Activated T-helper 1 cell treated with anti-CD3 and anti-CD28 coated beads, Interleukin-12 subunit alpha, Interleukin-12 subunit beta, Interleukin-2, Interleukin-4 antibody, amounts not matched to agents 30 ng/mL and 10 ng/mL and 1 ng/mL, durations not matched to agents 14 hours and 24 hours and 36 hours (primary cell): ENCODE results near the gene CPEB1. TPM values are rescaled to one million over a fixed set of nuclear protein-coding genes. Genes with fewer than 3 reads are reported as not detected.

Source experiments
- DNase-seq: peaks from one replicate; pipeline ENCODE4 v3.0.0; 2021; ENCODE audit warnings: low spot score
- H3K27ac Mint-ChIP-seq: one replicate; pipeline ENCODE4 v1.8.0; 2021; ENCODE audit warnings: mild to moderate bottlenecking, mixed read lengths
- H3K27me3 Mint-ChIP-seq: one replicate; pipeline ENCODE4 v1.8.0; 2022; ENCODE audit warnings: mild to moderate bottlenecking, moderate library complexity, mixed read lengths; ENCODE audit not compliant: insufficient read depth
- H3K36me3 Mint-ChIP-seq: one replicate; pipeline ENCODE4 v1.8.0; 2021; ENCODE audit warnings: low read depth, mixed read lengths
- H3K4me1 Mint-ChIP-seq: one replicate; pipeline ENCODE4 v1.8.0; 2021; ENCODE audit warnings: low read depth, mixed read lengths
- H3K4me3 Mint-ChIP-seq: one replicate; pipeline ENCODE4 v1.8.0; 2021; ENCODE audit warnings: mild to moderate bottlenecking, moderate library complexity, mixed read lengths
- H3K9me3 Mint-ChIP-seq: one replicate; pipeline ENCODE4 v1.8.0; 2021; ENCODE audit warnings: mixed read lengths
- intact Hi-C: fragments of 100-400 bp; cut with micrococcal nuclease; formaldehyde crosslinking; loops from one replicate; pipeline ENCODE4 v1.15.1; 2024
- total RNA-seq: library from RNA; stranded (reverse); gene quantifications from 2 replicates; pipeline ENCODE4 v1.2.3, GENCODE V29; 2022

CPEB1 gene
- total RNA-seq, result not detected in 2 replicates

DNA sequence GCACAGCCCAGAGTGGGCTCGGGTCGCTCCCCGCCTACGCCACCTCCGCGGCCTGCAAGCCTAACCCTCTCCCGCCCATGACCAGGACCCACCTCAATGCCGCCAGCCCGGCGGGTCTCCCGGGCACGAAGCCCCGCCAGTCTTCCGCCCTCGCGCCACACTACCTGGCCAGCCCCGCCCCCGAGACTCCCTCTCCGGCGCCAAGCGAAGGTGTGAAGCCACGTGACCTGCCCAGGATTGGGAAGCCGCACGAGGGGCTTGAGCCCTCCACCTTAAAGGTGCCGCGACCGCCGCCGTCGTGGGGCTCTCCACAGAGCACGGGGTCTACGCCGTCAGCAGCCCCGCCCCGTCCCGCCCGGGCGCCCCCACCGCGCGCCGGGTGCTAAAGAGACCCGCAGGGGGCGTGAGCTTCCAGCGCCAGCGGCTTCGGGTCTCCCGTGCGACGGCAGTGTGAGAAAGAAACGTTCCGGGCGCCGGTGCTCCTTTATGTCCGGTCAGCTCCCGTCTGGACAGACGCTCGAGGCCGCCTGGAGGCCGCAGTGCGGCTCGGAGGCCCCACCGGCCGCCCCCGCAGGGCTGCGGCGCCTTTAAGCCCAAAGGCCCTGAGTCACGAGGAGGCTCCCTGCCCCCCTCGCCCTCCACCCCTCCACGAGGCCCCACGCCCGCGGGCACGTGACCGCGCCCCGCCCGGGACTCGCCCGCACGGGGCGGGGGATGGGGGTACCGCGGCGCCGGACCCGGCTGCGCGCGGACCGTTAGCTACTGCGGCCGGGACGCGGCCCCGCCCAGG lies at the start of gene CPEB1:
TSS of gene CPEB1 (minus strand) at position 319 of the 790 bp plus-strand sequence. CDS start 18,904 bp downstream, outside the sequence.
- intact Hi-C loops, result no loop called here
- Mint-ChIP-seq H3K36me3 (no peaks in the 10 kb centered on the region), H3K9me3 (no peaks in the 10 kb centered on the region), H3K4me3 (peak within 1 kb of the TSS; percentile 70), H3K27me3 (peaks cover 39% of the 10 kb centered on the region), H3K27ac (no peak within 1 kb of the TSS), H3K4me1 (no peaks in the 10 kb centered on the region)
- no peak for DNase-seq

DNA sequence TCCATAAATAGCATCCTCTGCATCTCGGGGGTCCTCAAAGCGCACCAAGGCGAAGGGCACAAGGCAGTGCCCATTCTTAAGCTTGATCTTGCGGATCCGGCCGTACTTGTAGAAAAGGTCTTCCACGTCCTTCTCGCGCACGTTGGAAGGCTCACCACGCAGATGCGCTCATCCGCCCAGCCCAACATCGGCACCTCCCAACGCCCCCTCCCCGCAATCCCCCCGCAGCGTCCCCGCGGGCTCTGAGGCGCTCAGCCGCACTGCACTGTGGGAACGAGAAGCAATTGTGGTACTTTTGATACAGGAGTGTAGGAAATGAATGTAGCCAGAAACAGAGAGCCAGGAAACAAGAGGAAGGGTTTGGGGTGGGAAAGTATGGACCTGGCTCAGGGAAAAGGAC lies 45.0 kb upstream of the CPEB1 start:
- Mint-ChIP-seq H3K36me3 (no peaks in the 10 kb centered on the region), H3K9me3 (no peaks in the 10 kb centered on the region), H3K4me3 (no peak overlapping the region), H3K4me1 (no peaks in the 10 kb centered on the region), H3K27ac (no peak overlapping the region), H3K27me3 (peaks cover 2% of the 10 kb centered on the region)
- no peak for DNase-seq
- intact Hi-C loops, result no loop called here

DNA sequence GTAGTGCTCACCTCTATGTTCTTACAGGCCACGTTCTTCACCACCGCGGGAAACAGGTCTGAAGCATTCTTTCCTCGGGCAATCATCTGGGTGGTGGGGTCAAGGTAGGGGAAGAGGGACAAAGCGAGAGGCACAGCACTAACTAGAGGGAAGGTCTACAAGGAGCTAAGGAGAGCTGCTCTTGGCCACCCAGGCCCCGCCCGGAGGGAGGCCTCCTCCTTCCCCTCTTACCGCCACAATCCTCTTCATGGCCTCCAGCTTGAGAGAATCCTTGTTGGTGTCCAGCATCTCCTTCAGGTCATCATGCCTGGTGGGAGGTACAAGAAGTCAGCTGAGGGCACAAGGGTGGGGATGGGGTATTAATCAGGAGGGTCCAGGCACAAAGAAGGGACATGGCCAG lies 42.0 kb upstream of the CPEB1 start:
- Mint-ChIP-seq H3K27ac (no peak overlapping the region), H3K4me1 (no peaks in the 10 kb centered on the region), H3K4me3 (no peak overlapping the region), H3K36me3 (no peaks in the 10 kb centered on the region), H3K9me3 (no peaks in the 10 kb centered on the region), H3K27me3 (no peaks in the 10 kb centered on the region)
- intact Hi-C loops, result no loop called here
- DNase-seq, result no peak

DNA sequence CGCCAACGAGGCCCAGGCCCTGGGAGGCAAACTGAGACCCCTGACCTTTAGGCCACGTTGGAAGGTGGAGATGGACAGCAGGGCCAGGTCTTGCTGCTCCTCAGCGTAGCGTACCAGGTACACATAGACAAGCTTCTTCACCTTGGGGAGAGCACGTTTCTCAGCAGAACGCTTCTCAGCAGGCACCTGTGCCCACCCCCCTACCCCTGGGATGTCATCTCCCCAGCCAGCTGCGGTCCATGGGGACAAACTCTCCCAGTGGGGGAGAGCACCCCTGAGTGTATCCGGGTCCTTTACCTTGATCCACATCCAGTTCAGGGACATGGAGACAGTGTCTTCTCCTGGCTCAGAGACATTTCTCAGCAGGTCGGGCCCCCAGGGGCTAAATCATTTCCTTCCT lies 41.5 kb upstream of the CPEB1 start:
- H3K27me3 Mint-ChIP-seq, result no peaks in the 10 kb centered on the region
- no peaks in the 10 kb centered on the region for H3K9me3 Mint-ChIP-seq
- no peaks in the 10 kb centered on the region for H3K36me3 Mint-ChIP-seq
- no peak overlapping the region for H3K27ac Mint-ChIP-seq
- no peaks in the 10 kb centered on the region for H3K4me1 Mint-ChIP-seq
- DNase-seq, result no peak
- no peak overlapping the region for H3K4me3 Mint-ChIP-seq
- intact Hi-C loops, result no loop called here

DNA sequence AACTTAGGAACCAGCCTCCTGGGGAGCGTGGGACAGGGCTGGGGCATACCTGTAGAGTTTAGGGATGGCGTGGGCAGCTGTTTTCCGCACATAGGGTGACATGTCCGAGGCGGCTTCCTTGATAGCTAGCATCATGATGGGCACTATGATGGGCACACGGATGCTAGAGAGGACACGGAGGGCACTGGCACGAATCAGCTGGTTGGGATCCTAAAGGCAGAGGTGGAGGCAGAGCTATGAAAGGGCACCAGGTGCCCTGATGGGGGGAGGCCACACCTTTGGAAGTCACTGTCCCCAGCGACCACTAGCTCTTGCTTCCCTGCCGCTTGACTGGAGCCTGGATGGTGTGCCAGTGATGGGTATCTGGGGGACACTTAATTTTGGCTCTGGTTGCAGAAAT lies 34.2 kb upstream of the CPEB1 start:
- no peak overlapping the region for H3K27ac Mint-ChIP-seq
- H3K9me3 Mint-ChIP-seq, result no peaks in the 10 kb centered on the region
- H3K4me1 Mint-ChIP-seq, result peaks cover 8% of the 10 kb centered on the region
- peaks cover 19% of the 10 kb centered on the region for H3K27me3 Mint-ChIP-seq
- no peak for DNase-seq
- H3K36me3 Mint-ChIP-seq, result no peaks in the 10 kb centered on the region
- intact Hi-C loops, result no loop called here
- peak overlapping the region; percentile 59 for H3K4me3 Mint-ChIP-seq

DNA sequence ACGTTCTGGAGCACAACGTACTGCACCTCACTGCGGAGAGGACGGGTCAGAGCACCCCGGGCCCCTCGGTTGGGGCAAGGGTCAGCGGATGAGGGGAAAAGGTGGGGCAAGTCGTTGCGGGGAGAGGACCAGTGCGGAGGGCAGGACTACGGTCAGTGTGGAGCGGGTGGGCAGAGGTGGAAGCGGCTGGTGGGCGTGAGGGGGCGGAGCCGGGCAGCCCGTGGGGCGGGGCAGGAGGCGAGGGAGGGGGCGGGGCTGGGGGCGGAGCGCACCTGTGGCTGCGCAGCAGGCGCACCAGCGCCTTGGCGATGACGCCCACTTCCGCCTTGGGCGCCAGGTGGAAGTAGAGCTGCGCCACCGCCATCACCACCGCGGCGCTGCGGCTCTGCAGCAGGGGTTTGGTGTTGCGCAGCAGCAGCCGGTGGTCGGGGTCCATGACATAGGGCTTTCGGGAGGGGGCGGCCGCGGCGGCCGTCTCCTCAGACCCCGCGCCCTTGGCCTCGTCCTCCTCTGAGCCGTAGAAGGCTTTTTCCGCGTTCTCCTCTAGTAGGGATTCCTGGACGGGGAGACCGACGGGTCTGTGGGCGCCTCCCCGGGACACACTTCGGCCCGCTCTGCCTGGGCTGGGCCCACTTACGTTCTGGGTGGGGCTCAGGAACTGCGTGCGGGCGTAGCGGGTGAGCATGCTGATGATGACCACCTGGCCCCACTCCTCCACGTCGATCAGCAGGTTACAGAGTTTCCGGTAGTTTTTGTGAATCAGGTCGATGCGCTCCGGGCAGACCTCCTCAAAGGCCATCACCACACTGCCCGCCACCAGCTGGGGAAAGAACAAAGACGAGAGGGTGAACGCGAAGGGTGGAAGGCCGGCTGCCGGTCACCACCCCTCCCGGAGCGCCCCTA lies 33.3 kb upstream of the CPEB1 start:
- Mint-ChIP-seq H3K9me3 (no peaks in the 10 kb centered on the region), H3K4me1 (peaks cover 8% of the 10 kb centered on the region), H3K27ac (no peak overlapping the region), H3K4me3 (peak overlapping the region; percentile 72), H3K36me3 (no peaks in the 10 kb centered on the region), H3K27me3 (peaks cover 19% of the 10 kb centered on the region)
- peak; percentile 34 for DNase-seq
- intact Hi-C loops, result loop anchor here (1.0 kb wide), 1 partner anchor 29 kb away; the partner anchor contains the start of gene AP3B2

DNA sequence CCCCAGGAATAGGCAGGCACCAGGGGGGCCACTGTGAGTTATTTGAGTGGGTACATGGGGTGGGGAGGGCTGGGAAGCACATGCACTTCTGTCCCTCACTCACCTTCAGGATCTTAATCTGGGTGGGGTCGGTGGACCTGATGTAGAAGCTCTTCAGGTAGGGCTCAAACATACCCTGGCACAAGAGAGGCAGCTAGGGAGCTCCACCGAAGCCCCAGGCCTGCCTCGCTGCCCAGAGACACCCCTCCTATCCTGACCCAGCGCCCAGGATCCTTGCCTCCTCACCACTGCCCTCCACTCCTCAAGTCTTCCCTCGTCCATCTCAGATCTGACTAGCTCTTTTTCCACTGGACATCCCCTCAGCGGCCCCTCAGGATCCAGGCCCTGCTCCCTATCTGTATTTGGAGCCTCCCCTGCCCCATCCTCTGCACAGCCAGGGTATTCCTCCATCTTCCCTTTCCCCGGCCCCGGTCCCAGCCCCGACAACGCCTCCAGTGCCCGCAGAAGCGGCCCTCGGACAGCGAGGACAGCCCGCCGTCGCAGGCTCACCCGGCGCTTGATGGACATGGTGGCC lies 32.5 kb upstream of the CPEB1 start:
- H3K9me3 Mint-ChIP-seq, result no peaks in the 10 kb centered on the region
- intact Hi-C loops, result loop anchor here (1.0 kb wide), 1 partner anchor 30 kb away; the partner anchor contains the start of gene AP3B2
- peaks cover 19% of the 10 kb centered on the region for H3K27me3 Mint-ChIP-seq
- H3K27ac Mint-ChIP-seq, result no peak overlapping the region
- no peaks in the 10 kb centered on the region for H3K36me3 Mint-ChIP-seq
- peaks cover 8% of the 10 kb centered on the region for H3K4me1 Mint-ChIP-seq
- DNase-seq, result no peak
- H3K4me3 Mint-ChIP-seq, result peak overlapping the region; percentile 58

DNA sequence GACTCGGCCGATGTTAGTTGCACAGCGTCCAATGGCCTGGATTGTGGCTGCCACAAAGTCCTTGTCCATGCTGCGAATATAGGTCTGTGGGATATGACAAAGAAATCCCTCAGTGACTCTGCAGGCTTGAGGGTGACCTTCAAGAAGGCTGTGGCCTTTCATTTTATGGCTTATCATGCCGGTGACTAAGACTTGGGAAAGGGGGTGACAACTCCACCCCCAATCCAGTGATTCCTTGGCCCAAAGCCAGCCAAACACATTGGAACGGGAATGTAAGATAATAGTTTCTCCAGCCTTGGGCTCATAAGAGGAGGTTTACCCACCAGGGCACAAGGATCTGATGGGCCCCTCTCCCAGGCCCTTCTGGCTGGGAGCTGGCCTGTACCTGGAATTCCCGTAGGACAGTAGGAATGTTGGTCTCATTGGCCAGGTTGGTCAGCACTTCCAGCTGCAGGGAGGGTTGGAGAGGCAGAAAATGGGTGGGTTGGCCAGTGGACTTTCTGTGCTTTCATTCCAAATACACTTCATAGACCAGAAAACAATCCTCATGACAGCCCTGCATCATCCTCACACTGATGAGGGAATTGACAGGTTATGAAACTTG lies 30.7 kb upstream of the CPEB1 start:
- no peak overlapping the region for H3K27ac Mint-ChIP-seq
- intact Hi-C loops, result no loop called here
- no peak overlapping the region for H3K4me3 Mint-ChIP-seq
- H3K4me1 Mint-ChIP-seq, result peaks cover 8% of the 10 kb centered on the region
- DNase-seq, result no peak
- H3K27me3 Mint-ChIP-seq, result peaks cover 19% of the 10 kb centered on the region
- H3K36me3 Mint-ChIP-seq, result no peaks in the 10 kb centered on the region
- H3K9me3 Mint-ChIP-seq, result no peaks in the 10 kb centered on the region

DNA sequence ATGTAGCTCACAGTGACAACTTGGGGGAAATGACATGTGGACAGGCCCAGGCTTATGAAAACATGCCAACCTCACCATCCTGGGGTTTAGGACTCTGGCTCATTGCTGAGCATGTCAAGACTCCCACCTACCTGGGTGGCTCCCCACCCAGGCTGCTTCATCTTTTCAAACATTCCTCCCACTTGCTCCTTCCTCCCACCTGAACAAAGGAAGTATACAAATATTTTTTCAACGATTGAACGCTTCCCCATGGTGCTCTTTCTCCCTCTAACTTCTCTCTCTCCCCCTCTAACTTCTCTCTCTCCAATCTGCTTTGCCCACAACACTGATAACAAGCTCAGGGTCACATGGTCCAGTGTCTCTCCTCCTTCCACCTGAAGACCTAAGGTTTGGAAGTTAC lies 27.7 kb upstream of the CPEB1 start:
- intact Hi-C loops, result no loop called here
- no peak overlapping the region for H3K27ac Mint-ChIP-seq

DNA sequence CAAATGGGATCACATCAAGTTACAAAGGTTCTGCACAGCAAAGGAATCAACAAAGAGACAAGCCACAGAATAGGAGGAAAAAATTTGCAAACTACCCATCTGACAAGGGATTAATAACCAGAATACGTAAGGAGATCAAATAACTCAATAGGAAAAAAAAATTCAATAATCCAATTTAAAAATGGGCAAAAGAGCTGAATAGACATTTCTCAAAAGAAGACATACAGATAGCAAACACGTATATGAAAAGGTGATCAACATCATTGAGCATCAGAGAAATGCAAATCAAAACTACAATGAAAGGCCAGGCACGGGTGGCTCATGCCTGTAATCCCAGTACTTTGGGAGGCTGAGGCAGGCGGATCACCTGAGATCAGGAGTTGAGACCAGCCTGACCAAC lies 23.5 kb upstream of the CPEB1 start:
- intact Hi-C loops, result no loop called here
- Mint-ChIP-seq H3K4me1 (no peaks in the 10 kb centered on the region), H3K27me3 (peaks cover 1% of the 10 kb centered on the region), H3K36me3 (no peaks in the 10 kb centered on the region), H3K9me3 (no peaks in the 10 kb centered on the region), H3K27ac (no peak overlapping the region), H3K4me3 (no peak overlapping the region)
- DNase-seq, result no peak

More for the DNA sequence above, 27.7 kb upstream of the CPEB1 start:
- DNase-seq, result no peak
- no peak overlapping the region for H3K4me3 Mint-ChIP-seq
- no peaks in the 10 kb centered on the region for H3K36me3 Mint-ChIP-seq
- no peaks in the 10 kb centered on the region for H3K4me1 Mint-ChIP-seq
- peaks cover 15% of the 10 kb centered on the region for H3K27me3 Mint-ChIP-seq
- H3K9me3 Mint-ChIP-seq, result no peaks in the 10 kb centered on the region

DNA sequence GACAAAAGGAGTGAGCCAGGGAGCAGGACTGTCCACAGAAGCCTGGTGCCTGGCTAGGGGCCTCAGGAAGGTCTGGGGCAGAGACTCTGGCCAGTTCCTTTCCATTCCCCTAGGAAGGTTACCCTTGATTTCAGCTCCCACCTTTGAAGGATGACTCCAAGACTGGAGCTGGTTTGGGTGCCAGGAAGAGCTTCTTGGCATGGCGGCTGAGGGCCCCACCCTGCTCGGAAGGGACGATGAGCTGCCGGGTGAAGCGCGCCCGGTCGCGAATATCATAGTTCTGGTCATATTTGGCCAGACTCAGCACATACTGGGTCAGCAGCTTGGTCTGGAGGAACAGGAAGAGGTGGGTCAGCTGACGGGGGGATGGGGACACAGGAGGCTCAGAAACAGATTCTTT lies 19.4 kb upstream of the CPEB1 start:
- intact Hi-C loops, result no loop called here

DNA sequence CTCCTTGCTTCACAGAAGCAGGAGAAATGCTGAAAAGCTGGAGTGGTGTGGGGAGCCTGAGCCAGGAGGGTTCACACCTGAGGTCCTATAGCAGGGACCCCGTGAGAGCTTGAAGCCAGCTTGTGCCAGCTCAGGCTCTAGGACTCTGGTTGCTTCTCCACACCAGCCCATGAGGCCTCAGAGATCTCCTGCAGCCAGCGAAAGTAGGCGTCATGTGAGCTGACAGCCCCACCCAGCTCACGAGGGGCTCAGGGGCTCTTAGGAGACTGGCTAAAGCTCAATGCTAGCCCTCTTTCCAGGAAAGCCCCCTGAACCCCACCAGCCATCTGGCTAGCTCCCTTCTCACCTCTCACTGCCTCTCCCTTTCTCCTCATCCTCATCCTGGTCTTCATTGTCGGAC lies 16.9 kb upstream of the CPEB1 start:
- no peaks in the 10 kb centered on the region for H3K27me3 Mint-ChIP-seq
- H3K4me3 Mint-ChIP-seq, result no peak overlapping the region
- no peak overlapping the region for H3K27ac Mint-ChIP-seq
- intact Hi-C loops, result no loop called here
- H3K36me3 Mint-ChIP-seq, result no peaks in the 10 kb centered on the region
- H3K9me3 Mint-ChIP-seq, result no peaks in the 10 kb centered on the region
- no peaks in the 10 kb centered on the region for H3K4me1 Mint-ChIP-seq
- DNase-seq, result no peak

More for the DNA sequence above, 19.4 kb upstream of the CPEB1 start:
- no peak overlapping the region for H3K27ac Mint-ChIP-seq
- H3K36me3 Mint-ChIP-seq, result no peaks in the 10 kb centered on the region
- no peak for DNase-seq
- H3K9me3 Mint-ChIP-seq, result no peaks in the 10 kb centered on the region
- H3K27me3 Mint-ChIP-seq, result peaks cover 1% of the 10 kb centered on the region
- no peaks in the 10 kb centered on the region for H3K4me1 Mint-ChIP-seq
- H3K4me3 Mint-ChIP-seq, result no peak overlapping the region
